WTC11 (cell line): ENCODE measurements around the gene NUP210.
A peak's percentile ranks its signal among the peaks of the same experiment; 100 is the strongest.

ENCODE experiments used
- GABPB1 ChIP-seq: sonication (generic); formaldehyde crosslinking; IDR thresholded peaks from 2 replicates; pipeline ENCODE4 v1.8.1; 2023; ENCODE audit warnings: mild to moderate bottlenecking, missing genetic modification reagents
- IRF2 ChIP-seq: sonication (generic); formaldehyde crosslinking; IDR thresholded peaks from 2 replicates; pipeline ENCODE4 v1.8.0; 2022; ENCODE audit warnings: low read depth, missing genetic modification reagents, borderline replicate concordance
- ZNF671 ChIP-seq: fragments of 250-450 bp; sonication (Bioruptor Pico); IDR thresholded peaks from 2 replicates; pipeline ENCODE4 v1.8.0; 2021; ENCODE audit warnings: mild to moderate bottlenecking
- TF ChIP-seq, protein P1 (sequence below): fragments of 200-600 bp; IDR thresholded peaks from 2 replicates; pipeline ENCODE4 v1.8.0; 2022; ENCODE audit warnings: antibody characterized with exemption
- TF ChIP-seq, protein P2 (sequence below): sonication (generic); formaldehyde crosslinking; IDR thresholded peaks from 2 replicates; pipeline ENCODE4 v1.8.0; 2022; ENCODE audit warnings: mild to moderate bottlenecking, missing genetic modification reagents
- TF ChIP-seq, protein P3 (sequence below): sonication (generic); formaldehyde crosslinking; IDR thresholded peaks from 2 replicates; pipeline ENCODE4 v1.8.1; 2023; ENCODE audit warnings: mild to moderate bottlenecking, missing genetic modification reagents, moderate library complexity
- TF ChIP-seq, protein P4 (sequence below): sonication (generic); formaldehyde crosslinking; conservative IDR thresholded peaks from 2 replicates; pipeline ENCODE4 v1.8.1; 2022; ENCODE audit warnings: mild to moderate bottlenecking, missing genetic modification reagents
- TF ChIP-seq, protein P5 (sequence below): sonication (generic); formaldehyde crosslinking; IDR thresholded peaks from 2 replicates; pipeline ENCODE4 v1.8.1; 2023; ENCODE audit warnings: mild to moderate bottlenecking, moderate library complexity, missing genetic modification reagents

DNA sequence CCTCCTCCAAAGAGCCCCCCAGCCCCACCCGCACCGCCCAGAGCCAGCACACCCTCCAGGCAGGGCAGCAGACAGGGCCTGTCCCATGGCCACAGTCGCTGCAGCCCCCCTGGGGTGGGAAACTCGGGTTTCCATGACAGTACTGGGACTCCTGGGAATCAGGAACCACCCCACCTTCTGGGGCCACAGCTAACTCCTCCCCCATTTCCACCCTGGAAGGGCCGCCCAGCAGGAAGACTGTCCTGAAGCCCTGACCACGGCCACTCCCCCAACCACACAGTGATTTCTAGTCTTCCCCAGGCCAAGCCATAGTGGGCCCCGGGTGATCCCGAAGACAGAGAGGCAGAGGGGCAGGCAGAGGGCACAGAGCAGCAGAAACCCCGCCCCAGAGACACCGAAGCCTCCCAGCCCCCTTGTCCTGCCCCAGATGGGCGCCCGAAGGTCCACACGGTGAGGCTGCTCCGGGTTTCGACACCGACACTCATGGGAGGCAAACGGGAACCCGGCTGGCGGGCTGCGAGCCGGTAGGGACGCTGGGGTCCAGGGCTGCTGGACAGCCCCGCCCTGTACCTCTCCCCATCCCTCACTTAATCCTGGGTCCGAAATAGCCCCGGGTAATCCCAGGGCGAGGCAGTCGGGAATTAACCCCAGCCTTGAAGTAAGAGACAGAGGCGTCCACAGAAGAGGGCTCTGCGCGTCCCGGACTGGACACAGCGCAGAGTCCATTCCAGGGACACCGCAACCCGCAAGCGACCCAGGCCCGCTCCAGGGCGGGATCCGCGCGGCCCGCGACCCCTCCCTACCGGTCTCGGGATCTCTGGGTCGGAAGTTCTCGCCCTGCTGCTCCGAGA lies 138.4 kb downstream of the NUP210 start:
- TF ChIP-seq ZNF671 (CRISPR knock-in tag) (no peak), GABPB1 (CRISPR knock-in tag) (no peak), IRF2 (CRISPR knock-in tag) (no peak)
- TF ChIP-seq, protein P1, sequence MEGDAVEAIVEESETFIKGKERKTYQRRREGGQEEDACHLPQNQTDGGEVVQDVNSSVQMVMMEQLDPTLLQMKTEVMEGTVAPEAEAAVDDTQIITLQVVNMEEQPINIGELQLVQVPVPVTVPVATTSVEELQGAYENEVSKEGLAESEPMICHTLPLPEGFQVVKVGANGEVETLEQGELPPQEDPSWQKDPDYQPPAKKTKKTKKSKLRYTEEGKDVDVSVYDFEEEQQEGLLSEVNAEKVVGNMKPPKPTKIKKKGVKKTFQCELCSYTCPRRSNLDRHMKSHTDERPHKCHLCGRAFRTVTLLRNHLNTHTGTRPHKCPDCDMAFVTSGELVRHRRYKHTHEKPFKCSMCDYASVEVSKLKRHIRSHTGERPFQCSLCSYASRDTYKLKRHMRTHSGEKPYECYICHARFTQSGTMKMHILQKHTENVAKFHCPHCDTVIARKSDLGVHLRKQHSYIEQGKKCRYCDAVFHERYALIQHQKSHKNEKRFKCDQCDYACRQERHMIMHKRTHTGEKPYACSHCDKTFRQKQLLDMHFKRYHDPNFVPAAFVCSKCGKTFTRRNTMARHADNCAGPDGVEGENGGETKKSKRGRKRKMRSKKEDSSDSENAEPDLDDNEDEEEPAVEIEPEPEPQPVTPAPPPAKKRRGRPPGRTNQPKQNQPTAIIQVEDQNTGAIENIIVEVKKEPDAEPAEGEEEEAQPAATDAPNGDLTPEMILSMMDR, result no peak
- TF ChIP-seq, protein P2, sequence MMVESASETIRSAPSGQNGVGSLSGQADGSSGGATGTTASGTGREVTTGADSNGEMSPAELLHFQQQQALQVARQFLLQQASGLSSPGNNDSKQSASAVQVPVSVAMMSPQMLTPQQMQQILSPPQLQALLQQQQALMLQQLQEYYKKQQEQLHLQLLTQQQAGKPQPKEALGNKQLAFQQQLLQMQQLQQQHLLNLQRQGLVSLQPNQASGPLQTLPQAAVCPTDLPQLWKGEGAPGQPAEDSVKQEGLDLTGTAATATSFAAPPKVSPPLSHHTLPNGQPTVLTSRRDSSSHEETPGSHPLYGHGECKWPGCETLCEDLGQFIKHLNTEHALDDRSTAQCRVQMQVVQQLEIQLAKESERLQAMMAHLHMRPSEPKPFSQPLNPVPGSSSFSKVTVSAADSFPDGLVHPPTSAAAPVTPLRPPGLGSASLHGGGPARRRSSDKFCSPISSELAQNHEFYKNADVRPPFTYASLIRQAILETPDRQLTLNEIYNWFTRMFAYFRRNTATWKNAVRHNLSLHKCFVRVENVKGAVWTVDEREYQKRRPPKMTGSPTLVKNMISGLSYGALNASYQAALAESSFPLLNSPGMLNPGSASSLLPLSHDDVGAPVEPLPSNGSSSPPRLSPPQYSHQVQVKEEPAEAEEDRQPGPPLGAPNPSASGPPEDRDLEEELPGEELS (CRISPR knock-in tag), result no peak
- TF ChIP-seq, protein P3, sequence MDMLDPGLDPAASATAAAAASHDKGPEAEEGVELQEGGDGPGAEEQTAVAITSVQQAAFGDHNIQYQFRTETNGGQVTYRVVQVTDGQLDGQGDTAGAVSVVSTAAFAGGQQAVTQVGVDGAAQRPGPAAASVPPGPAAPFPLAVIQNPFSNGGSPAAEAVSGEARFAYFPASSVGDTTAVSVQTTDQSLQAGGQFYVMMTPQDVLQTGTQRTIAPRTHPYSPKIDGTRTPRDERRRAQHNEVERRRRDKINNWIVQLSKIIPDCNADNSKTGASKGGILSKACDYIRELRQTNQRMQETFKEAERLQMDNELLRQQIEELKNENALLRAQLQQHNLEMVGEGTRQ (CRISPR knock-in tag), result no peak
- TF ChIP-seq, protein P4, sequence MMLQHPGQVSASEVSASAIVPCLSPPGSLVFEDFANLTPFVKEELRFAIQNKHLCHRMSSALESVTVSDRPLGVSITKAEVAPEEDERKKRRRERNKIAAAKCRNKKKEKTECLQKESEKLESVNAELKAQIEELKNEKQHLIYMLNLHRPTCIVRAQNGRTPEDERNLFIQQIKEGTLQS (CRISPR knock-in tag), result no peak
- TF ChIP-seq, protein P5, sequence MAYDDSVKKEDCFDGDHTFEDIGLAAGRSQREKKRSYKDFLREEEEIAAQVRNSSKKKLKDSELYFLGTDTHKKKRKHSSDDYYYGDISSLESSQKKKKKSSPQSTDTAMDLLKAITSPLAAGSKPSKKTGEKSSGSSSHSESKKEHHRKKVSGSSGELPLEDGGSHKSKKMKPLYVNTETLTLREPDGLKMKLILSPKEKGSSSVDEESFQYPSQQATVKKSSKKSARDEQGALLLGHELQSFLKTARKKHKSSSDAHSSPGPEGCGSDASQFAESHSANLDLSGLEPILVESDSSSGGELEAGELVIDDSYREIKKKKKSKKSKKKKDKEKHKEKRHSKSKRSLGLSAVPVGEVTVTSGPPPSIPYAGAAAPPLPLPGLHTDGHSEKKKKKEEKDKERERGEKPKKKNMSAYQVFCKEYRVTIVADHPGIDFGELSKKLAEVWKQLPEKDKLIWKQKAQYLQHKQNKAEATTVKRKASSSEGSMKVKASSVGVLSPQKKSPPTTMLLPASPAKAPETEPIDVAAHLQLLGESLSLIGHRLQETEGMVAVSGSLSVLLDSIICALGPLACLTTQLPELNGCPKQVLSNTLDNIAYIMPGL (CRISPR knock-in tag), result peak; percentile 21; the same call in 1 of the 2 replicates
